ENCODE results near the gene MCTP2.

MCTP2 gene

GRCh38 chr15:94354655-94355054 is 123.3 kb downstream of the MCTP2 start:
- no peak for FAIRE-seq

- FAIRE-seq, result no peak
Observed at GRCh38 chr15:94359716-94360115, 128.4 kb downstream of the MCTP2 start.

GRCh38 chr15:94360251-94360685 is 128.9 kb downstream of the MCTP2 start:
- FAIRE-seq, result no peak

DNA sequence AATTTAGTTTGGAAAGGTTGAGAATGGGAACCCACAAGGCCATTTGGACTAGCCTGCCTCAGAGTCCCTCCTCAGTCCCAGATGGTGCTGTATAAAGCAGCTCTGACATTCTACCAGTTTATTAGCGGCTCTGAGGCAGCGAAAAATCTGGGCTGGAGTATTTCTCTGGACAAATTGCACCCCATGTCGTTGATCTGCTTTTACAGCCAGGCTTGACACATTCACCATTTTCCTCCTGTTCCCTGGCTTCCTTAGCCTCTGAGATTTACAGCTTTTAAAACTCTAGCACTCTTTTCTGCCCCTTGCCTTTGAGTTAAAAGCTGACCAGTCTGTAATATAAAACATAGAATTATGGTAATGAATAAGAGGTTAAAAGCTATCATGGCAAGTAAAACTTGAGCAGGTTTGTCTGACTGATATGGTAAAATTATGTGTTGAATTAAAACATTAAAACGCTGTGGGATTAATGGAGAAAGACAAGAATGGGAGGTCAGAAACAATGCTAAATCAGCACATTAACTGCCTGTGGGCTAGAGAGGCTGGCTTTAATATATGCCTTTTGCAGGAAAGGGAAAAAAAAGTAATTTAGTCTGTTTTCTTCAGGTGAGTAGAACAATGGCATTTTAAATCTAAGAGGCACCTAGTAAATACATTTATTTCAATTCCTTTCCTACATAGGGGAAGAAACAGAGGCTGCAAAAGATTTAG is 131.2 kb downstream of the MCTP2 start:
- FAIRE-seq, result no peak

GRCh38 chr15:94363382-94363781 is 132.0 kb downstream of the MCTP2 start:
- no peak for FAIRE-seq

GRCh38 chr15:94366781-94367180 is 135.4 kb downstream of the MCTP2 start:
- no peak for FAIRE-seq

- no peak for FAIRE-seq
Observed at GRCh38 chr15:94367726-94368535, 136.6 kb downstream of the MCTP2 start.

DNA sequence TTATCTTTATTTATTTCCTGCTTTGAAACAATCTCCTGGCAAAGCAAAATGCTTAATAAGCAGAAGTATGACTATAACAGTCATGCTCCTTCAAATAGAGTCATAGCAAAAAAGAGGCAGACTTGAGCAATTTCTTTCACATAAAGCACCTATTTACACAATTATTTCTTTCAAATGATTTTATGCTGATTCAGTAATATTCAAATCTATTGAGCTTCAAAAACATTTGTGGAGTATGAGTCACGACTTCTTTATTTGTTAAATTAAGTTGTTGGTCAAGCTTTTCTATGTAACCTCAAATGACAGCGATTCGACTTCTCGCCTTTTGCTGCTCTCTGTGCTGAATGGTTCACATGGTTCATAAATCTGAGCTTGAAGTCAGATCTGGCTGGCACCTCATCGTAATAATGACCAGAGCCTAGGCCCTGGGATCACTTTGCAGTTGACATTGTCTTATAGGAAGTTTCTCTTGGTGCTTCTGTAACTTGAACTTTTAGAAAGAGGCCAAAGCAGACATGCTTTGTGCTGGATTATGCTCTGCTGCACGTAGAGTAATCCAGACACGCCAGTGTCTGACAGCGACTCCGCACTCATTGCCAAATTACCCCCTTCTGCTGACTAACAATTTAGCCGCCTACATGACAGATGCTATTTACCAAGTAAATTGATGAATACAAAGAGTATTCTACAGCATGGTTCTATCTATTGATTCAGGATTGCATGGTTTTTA is 139.0 kb downstream of the MCTP2 start:
- FAIRE-seq, result no peak

DNA sequence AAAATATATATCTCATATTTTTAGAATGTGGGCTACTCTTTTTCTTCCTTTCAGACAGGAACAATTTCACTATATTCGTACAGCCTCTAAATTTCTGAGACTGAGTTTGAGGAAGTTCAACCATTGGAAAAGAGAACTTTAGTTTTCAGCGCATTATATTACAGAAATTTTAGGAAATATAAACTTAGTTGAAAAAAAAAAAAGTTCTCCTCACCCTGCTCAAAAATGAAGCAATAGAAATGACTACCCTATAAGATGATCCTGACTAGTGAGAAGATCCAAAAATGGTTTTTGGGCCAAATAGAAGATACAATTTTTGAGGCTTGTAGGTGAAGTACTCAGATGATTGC is 139.6 kb downstream of the MCTP2 start:
- no peak for FAIRE-seq

- FAIRE-seq, result no peak
Observed at GRCh38 chr15:94372821-94373220, 141.5 kb downstream of the MCTP2 start.

DNA sequence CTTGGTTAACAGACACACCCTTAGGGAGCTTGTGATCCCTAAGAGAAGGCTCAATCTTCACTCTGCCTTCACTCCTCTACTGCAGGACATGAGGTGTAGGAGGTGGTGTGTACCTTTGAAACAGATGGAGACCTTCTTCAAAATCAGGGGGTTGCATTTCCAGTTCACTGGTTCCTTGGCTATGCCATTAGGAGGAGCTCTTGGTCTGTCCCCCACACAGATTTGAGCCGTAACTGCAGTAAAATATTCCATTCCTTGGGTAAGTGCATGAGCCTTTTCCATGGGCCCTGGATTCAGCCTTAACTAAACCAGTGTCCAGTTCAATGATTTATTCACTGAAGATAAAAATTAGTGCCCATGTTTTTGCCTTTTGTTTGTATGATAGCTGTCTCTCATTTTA is 144.6 kb downstream of the MCTP2 start:
- no peak for FAIRE-seq

DNA sequence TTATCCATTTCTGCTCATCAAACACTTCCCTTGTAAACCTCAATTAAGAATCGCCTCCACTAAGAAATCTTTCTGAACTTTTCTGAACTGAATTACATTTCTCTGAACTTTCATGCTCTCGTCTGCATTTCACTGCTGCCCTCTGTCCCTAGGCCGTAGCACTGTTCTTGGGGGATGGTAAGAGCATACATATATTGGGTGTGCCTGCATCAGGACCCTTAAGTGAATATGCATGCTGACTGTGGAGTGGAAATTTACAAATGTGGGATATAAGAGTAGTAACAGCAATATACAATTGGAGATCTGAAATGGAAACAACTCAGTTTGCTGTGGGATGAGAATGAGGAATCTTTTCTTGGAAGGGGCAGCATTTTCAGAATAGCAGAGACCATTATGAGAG is 148.6 kb downstream of the MCTP2 start:
- FAIRE-seq, result no peak

GRCh38 chr15:94380798-94381197 is 149.4 kb downstream of the MCTP2 start:
- FAIRE-seq, result no peak

DNA sequence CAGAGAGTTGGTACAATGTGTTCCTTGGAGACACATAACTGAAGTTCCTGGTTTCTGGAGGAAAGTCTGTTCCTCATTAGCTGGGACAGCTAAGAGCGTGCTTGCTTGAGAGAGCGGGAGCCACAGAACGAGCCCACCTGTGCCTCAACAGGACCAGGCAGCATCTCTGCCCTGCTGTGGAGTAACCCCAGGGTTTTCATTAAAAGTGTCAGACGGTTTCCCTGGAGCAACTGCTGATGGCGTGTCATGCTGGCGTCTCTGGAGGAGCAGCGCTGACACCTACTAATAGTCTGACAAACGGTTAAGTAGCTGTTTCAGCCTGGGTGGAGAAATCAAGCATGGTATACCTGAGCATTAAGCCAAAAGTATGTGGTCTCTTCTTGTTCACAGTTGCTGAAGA is 150.0 kb downstream of the MCTP2 start:
- FAIRE-seq, result no peak

GRCh38 chr15:94383041-94383440 is 151.7 kb downstream of the MCTP2 start:
- no peak for FAIRE-seq

- no peak for FAIRE-seq
Observed at GRCh38 chr15:94383706-94384105, 152.3 kb downstream of the MCTP2 start.

DNA sequence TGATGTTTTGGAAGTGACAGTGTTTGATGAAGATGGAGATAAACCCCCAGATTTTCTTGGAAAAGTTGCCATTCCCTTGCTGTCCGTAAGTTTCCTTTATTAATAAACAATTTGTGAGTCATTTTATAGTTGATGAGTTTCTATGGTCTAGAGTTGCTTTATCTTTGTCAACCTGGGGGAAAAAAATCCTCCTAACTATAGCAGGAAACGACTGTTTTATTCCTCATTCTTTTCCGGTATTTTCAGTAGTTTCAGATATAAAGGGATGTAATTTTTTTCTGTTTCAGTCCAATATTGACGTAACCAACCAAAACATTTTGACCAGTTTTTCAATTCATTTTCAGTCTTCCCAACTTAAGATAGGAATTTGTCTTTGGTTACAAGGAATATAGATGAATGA is 154.1 kb downstream of the MCTP2 start:
- FAIRE-seq, result no peak

DNA sequence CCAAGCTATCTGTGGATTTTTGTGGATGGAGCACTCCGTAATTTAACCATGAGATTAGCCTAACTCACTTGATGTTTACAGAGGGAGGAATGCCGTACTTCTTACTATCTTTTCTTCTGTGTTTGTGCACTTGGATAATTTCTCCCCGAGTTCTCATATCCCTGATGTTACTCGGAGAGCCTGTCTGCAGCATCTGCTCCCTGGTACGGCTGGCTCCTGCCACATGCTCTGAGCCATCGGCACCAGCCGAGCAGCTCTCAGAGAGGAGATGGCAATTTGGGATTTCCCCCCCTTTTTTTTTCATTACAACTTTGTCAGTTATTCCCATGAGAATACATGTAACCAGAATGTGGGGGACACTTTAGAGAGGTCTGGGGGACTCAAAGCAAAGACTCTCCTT is 155.0 kb downstream of the MCTP2 start:
- no peak for FAIRE-seq

GRCh38 chr15:94387442-94387841 is 156.1 kb downstream of the MCTP2 start:
- FAIRE-seq, result no peak

- no peak for FAIRE-seq
Observed at GRCh38 chr15:94387849-94388441, 156.6 kb downstream of the MCTP2 start.

GRCh38 chr15:94395640-94396039 is 164.3 kb downstream of the MCTP2 start:
- peak; percentile 41 for FAIRE-seq

GRCh38 chr15:94397337-94397736 is 166.0 kb downstream of the MCTP2 start:
- no peak for FAIRE-seq

- no peak for FAIRE-seq
Observed at GRCh38 chr15:94398001-94398400, 166.6 kb downstream of the MCTP2 start.
